Femur (tissue), 1 donor: ENCODE measurements around the gene CDKN2AIPNL.
"Not testable (repeated sequence)": the region's sequence is repeated elsewhere in the genome, so short reads cannot be mapped to it uniquely, and the experiment has no call there.

Experiments
- DNase-seq: peaks from one replicate; pipeline ENCODE4 v3.0.0-alpha.2; 2017

Gene CDKN2AIPNL

GRCh38 chr5:134437847-134438581 is 26.3 kb upstream of the CDKN2AIPNL start:
- peak; percentile 30 for DNase-seq

DNA sequence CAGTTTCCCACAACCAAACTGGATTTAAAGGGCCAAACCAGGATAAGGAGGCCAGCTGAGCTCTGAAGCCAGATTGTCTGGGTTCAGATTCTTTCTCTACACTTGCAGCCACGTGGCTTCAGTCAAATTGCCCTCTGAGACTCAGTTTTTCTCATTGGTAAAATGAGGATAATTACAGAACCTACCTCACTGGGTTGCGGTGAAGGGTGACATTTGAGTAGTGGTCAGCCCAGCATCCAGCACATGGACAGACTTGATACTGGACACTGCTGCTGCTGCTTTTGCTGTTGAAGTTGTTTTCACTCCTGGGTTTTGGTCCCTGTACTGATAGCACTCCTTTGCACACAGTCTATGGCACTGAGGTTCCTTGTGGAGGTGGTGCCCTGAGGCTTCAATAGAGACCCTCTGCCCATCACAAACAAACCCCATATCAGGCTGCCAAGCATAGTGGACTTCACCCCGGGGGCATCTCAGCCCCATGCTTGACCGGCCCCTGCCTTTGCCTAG is 25.7 kb upstream of the CDKN2AIPNL start:
- no peak for DNase-seq

- peak; percentile 73 for DNase-seq
Measured at GRCh38 chr5:134436523-134437339, 25.1 kb upstream of the CDKN2AIPNL start.

- no peak for DNase-seq
Measured at GRCh38 chr5:134435560-134435959, 23.9 kb upstream of the CDKN2AIPNL start.

GRCh38 chr5:134432677-134433359 is 21.1 kb upstream of the CDKN2AIPNL start:
- no peak for DNase-seq

DNA sequence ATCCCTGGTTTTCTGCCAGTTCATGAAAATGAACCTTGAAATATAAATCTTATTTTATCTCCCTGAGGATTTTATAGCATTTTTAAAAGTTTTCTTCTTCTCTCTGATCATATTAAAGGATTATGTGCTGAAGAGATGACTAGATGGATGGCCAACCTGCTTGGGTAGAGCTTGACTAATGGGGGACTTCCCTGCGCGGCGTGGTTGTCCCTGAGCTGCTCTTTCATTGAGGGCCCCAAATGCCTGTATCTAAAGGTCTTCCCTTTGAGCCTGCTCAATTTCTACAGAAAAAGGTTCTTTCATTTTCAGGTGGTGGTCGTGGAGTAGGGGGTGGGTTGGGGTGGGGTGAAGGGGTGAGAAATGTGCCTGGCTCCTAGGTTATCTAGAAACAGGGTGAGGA is 20.5 kb upstream of the CDKN2AIPNL start:
- DNase-seq = no peak

DNA sequence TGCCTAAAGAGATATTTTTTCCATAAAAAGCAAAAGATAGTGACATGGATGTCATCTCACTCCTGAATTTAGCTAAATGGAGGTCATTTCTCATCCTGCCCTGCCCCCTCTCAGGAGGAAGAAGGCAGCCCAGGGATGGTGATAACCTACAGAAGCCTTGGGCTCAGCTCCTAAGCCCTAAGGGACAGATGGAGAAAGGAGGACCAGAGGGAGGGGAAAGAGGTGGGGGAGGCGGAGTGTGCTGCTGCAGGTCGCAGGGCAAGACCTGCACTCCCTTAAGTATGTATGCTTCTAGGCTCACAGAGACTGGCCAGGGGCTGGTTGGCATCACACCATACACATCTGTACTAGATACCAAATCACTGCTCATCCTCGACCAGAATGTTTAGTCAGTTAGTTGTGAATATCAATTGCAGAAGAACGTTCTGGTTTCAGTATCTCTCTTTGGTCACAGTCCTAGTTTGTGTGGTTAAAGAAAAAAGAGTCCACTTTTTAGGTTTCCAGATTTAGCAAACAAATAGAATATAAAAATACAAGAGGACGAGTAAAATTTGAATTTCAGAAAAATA is 18.4 kb upstream of the CDKN2AIPNL start:
- DNase-seq = no peak

GRCh38 chr5:134427540-134428041 is 15.9 kb upstream of the CDKN2AIPNL start:
- no peak for DNase-seq

GRCh38 chr5:134426361-134426760 is 14.7 kb upstream of the CDKN2AIPNL start:
- DNase-seq = no peak

DNA sequence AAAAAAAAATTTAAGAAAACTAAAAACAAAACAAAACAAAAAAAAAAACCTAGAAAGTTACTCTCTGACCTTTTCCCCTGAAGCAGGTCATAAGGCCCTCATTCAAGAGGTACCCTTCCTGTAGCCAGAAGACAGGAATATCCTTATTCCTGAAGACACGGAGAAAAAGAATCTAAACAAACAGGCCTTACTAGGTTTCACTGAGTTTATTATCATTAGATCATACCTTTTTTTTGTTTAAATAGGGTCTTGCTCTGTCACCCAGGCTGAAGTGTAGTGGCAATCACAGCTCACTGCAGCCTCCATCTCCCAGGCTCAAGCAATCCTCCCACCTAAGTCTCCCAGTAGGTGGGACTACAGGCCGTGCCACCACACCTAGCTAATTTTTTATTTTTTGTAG is 11.7 kb upstream of the CDKN2AIPNL start:
- no peak for DNase-seq

- DNase-seq = no peak
Measured at GRCh38 chr5:134422791-134423365, 11.2 kb upstream of the CDKN2AIPNL start.

- not testable (repeated sequence) for DNase-seq
Measured at GRCh38 chr5:134421038-134421437, 9.4 kb upstream of the CDKN2AIPNL start.

- DNase-seq = no peak
Measured at GRCh38 chr5:134420343-134420742, 8.7 kb upstream of the CDKN2AIPNL start.

DNA sequence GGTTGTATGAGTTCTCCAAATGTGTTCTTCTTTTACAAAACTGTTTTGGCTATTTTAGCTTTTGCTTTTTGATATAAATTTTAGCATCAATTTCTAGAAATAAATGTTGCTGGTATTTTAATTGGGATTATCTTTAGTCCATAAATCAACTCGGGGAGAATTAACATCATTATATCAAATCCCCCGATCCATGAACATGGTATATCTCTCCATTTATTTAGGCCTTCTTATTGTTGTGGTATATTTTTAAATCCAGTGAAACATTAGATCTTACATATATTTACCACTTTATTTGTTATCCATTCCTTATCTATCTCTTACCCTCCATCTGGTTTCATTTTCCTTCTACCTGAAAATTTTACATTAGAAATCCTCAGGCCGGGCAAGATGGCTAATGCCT is 7.3 kb upstream of the CDKN2AIPNL start:
- DNase-seq = no peak

DNA sequence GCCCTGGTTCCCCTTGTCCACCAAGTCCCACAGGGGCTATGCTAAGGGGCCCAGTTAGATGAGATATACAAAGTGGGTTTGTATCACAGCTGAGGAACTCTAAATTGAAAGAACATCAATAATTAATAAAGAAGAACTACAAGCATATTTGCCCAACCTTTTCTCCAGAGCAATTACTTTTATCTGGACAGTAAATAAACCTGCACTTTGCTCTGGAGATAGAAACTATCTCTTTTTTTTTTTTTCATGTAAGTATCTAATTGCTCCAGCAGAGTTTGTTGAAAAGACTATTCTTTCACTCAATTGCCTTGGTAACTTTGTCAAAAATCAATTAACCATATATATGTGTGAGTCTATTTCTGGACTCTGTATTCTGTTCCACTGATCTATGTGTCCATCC is 6.0 kb upstream of the CDKN2AIPNL start:
- no peak for DNase-seq

DNA sequence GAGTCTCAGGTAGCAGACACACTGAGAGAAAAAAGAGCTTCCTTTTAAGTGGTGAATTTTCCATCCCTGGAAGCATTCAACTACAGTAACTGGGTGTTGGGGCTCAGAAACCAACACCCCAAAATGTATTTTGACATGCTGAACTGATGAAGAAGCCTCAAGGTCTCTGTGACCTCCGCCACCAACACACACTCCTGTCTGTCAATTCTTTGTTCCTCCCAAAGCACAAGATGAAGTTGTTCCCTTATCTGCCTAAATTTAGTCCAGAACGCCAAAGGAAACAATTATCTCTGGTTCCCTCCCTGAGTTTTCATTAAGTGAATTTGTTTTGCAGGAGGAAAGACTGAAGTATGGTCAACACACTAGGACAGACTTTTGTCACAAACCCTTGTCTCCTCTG is 1.4 kb upstream of the CDKN2AIPNL start:
- no peak for DNase-seq

- DNase-seq = no peak
Measured at GRCh38 chr5:134411228-134411545, 494 bp downstream of the CDKN2AIPNL start.

GRCh38 chr5:134410822-134411221 is 859 bp downstream of the CDKN2AIPNL start:
- DNase-seq = no peak

- no peak for DNase-seq
Measured at GRCh38 chr5:134409321-134409720, 2.4 kb downstream of the CDKN2AIPNL start.

GRCh38 chr5:134406390-134406789 is 5.3 kb downstream of the CDKN2AIPNL start:
- no peak for DNase-seq

DNA sequence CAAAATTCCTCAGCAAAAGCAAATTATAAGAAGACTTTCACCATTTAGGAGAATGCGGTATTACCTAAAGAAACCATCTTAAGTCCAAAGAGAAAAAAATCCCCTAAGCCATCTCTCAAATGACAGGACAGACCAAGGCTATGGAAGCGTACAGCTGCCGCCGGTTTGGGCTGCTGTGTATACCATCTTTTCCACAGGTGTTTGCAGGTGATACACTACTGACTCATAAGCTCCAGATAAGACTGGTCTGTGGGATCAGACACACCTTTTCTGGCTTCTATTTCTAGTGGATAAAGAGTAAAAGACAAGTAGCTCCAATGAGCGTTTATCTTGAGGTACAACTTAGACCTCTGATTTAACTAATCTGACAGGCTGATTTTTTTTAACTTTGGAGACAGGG is 7.7 kb downstream of the CDKN2AIPNL start:
- DNase-seq = no peak

GRCh38 chr5:134398609-134399155 is 13.0 kb downstream of the CDKN2AIPNL start:
- DNase-seq = no peak
